Left hindlimb (tissue), 1 donor: Measurements from ENCODE around the gene IFNA14.
"Not testable (repeated sequence)": the region's sequence is repeated elsewhere in the genome, so short reads cannot be mapped to it uniquely, and the experiment has no call there.

Experiments used
- DNase-seq: peaks from one replicate; pipeline ENCODE4 v3.0.0-alpha.2; 2018

Gene IFNA14

GRCh38 chr9:21213411-21214326 is 26.1 kb downstream of the IFNA14 start:
- not testable (repeated sequence) for DNase-seq

DNA sequence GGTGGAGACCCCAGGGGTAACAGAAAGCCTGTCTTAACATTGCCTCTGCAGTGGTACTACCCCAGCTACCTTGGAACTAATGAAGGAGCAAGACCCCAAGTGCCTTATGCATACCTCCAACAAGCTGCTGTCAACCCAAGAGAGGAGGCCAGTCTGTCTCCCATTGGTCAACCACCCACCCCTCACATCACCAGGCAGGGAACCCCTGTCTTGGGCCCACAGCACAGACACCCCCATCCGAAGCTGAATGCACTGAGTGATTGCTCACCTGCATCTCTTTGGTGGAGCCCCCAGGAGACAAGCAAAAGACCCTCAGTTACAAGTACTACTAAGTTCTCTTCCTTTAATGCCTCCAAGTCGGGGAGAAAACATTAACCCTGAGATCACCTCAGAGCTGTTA is 27.6 kb downstream of the IFNA14 start:
- DNase-seq = not testable (repeated sequence)

DNA sequence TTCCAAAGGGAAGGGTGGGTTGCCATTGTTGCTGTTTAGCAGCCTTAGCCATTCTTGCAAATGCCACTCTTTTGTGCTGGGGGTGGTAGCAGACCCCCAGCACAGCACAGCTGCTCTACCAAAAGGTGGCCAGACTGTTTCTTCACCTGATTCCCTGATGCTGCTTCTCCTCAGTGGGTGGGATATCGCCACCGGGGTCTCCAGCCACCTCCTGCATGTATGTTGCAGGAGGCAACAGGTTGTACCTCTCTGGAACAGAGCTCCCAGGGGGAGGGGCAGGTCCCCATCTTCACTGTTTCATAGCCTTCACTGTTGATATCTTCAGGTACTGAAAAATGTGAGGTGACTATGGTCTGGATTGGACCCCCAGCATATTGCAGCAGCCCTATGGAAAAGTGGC is 29.0 kb downstream of the IFNA14 start:
- not testable (repeated sequence) for DNase-seq

- no peak for DNase-seq
Measured at GRCh38 chr9:21210311-21210710, 29.5 kb downstream of the IFNA14 start.

DNA sequence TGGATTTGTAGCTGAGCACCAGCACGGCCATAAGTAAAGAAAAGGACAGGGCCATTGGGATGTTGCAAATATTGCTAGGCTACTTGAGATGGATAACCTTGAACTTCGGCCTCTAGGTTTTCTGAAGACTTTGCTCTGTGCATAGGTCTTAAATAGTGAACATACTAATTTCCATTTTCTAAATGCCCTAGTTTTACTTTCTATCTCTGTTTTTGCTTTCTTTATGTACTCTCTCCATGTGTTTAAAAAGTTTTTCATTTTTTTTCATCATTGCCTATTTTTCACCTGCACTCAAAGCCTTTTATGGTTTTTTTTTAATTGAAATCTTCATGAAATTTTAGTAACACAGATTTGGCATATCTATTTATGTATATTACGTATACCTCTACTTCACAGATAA is 32.8 kb downstream of the IFNA14 start, which contains the start of gene IFNA10:
IFNA10 (minus strand) TSS at position 101 of the 400 bp plus-strand sequence; CDS start at position 55, 46 bp downstream.
- DNase-seq = not testable (repeated sequence)

DNA sequence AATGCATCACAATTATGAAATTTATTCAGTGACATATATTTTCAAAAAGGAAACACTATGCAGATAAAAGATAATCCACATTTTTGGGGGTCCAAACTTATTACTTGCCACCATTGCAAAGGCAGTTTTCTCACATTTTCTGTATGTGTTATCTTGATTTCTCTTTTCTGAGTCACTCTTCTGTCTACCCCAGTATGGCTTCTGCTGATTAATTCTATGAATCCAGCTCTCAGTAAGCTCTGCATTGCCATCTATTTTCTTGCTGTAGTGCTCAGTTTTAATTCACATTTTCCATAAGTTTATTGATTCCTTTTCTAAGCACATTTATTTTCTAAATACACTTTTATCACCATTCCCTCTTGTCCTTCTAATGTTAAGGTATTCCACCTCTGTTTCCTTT is 34.6 kb downstream of the IFNA14 start:
- DNase-seq = no peak

GRCh38 chr9:21202105-21202504 is 37.7 kb downstream of the IFNA14 start, which contains the start of gene IFNA7:
IFNA7 (minus strand) TSS chr9:21202205; CDS start chr9:21202165, 40 bp downstream.
- DNase-seq = not testable (repeated sequence)

DNA sequence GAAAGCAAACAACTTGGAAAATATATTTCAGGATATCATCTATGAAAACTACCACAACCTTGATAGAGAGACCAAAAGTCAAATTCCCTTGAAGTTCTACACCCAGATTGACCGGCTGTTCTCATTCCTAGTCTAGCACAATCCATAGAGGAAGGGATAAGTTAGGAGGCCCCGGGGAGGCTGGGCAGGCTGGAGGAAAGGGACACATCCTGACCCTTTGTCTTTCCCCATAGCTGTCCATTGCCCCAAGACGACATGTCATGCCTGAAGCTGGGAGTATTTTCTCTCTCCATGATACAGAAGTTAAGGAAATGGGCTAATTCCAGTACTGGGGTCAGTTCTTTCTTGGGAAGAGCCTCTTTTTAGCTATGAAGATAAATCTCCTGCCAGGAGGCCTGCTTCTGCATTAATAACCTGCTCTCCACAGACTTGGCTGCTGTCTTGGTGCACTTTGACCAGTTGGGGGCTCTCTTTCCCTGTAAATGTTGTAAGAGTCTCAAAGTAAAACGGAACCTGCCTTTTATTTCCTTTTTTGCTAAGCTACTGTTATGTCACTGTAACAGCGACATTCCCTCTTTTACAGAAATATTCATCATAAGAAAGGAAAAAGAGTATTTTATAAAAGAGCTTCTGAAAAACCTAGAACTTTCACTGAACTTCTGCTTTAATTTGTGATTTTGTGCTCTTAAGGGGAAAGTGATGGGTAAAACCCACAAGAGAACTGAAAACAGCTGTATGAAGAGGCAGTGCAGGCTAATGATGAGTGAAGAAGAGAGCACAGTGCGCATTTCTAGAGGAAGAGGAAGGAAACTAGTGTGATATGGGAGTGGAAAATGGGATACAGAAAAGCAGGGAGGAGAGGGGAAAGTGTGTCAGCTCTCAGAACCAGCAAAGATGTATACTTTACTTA is 44.7 kb downstream of the IFNA14 start:
- DNase-seq = not testable (repeated sequence)
